IMR-90 (cell line): ENCODE data around the gene OR5B21. TPM values are rescaled to one million over a fixed set of nuclear protein-coding genes. Genes with fewer than 3 reads are reported as not detected.

Source experiments
- ATAC-seq: fragments of 200-7000 bp; cut with Tn5 transposase; 2 replicates; pipeline ENCODE4 v1.9.1; 2020; ENCODE audit warnings: low read depth, mild to moderate bottlenecking, moderate library complexity
- BruUV-seq: library from RNA; stranded (reverse); fragments of 400-500 nt; replicated peaks from 2 replicates; lab custom pipeline; 2021; lab: Mats Ljungman, UMichigan
- CTCF ChIA-PET: fragments of 300-600 bp; formaldehyde crosslinking; extraction: SDS; loops from one replicate; lab custom pipeline; 2021; ENCODE audit warnings: antibody characterized with exemption; lab: Yijun Ruan, JAX
- POLR2A ChIA-PET: fragments of 300-600 bp; sonication (Branson Sonifier 250); formaldehyde crosslinking; loops from one replicate; lab custom pipeline; 2022; ENCODE audit warnings: antibody characterized with exemption; ENCODE audit not compliant: unreplicated experiment; lab: Charles Lee
- DNase-seq: peaks from one replicate; pipeline ENCODE4 v3.0.0; 2013
- H2AFZ ChIP-seq: replicated peaks from 2 replicates; pipeline ENCODE3; 2013; ENCODE audit warnings: low read length, mild to moderate bottlenecking; ENCODE audit not compliant: poor library complexity
- H2AK5ac ChIP-seq: 2 replicates; pipeline ENCODE4 v1.6.1; 2013; ENCODE audit warnings: low read depth, low read length, inconsistent platforms
- H2AK9ac ChIP-seq: replicated peaks from 2 replicates; pipeline ENCODE3; 2013; ENCODE audit warnings: mild to moderate bottlenecking, low read depth, low read length, moderate library complexity; ENCODE audit not compliant: poor library complexity
- H2BK120ac ChIP-seq: 2 replicates; pipeline ENCODE4 v1.6.1; 2013; ENCODE audit warnings: low read depth, low read length, inconsistent platforms
- H2BK15ac ChIP-seq: 3 replicates; pipeline ENCODE4 v1.6.1; 2013; ENCODE audit warnings: low read depth, low read length, inconsistent platforms
- H2BK20ac ChIP-seq: 2 replicates; pipeline ENCODE4 v1.6.1; 2013; ENCODE audit warnings: low read depth, mild to moderate bottlenecking, inconsistent platforms, low read length, moderate library complexity
- H2BK5ac ChIP-seq: 2 replicates; pipeline ENCODE4 v1.6.1; 2013; ENCODE audit warnings: mild to moderate bottlenecking, low read depth, low read length, inconsistent platforms; ENCODE audit not compliant: poor library complexity, severe bottlenecking
- H3K14ac ChIP-seq: replicated peaks from 2 replicates; pipeline ENCODE4 v1.6.1; 2013; ENCODE audit warnings: low read depth, low read length, inconsistent platforms
- H3K18ac ChIP-seq: 2 replicates; pipeline ENCODE4 v1.6.1; 2013; ENCODE audit warnings: low read depth, low read length, control low read depth
- H3K23ac ChIP-seq: 2 replicates; pipeline ENCODE4 v1.6.1; 2013; ENCODE audit warnings: low read depth, low read length, inconsistent platforms
- H3K27ac ChIP-seq: 2 replicates; pipeline ENCODE4 v1.5.1; 2013; ENCODE audit warnings: mild to moderate bottlenecking, control low read depth, low read length; ENCODE audit not compliant: insufficient read depth
- H3K27me3 ChIP-seq: 2 replicates; pipeline ENCODE4 v1.6.1; 2013; ENCODE audit warnings: low read length; ENCODE audit not compliant: control insufficient read depth, insufficient read depth
- H3K36me3 ChIP-seq: 2 replicates; pipeline ENCODE4 v1.6.1; 2013; ENCODE audit warnings: low read length, mixed read lengths; ENCODE audit not compliant: control insufficient read depth, insufficient read depth
- H3K4ac ChIP-seq: 2 replicates; pipeline ENCODE4 v1.6.1; 2013; ENCODE audit warnings: low read depth, low read length, inconsistent platforms
- H3K4me1 ChIP-seq: 2 replicates; pipeline ENCODE4 v1.6.1; 2013; ENCODE audit warnings: low read length, mixed read lengths; ENCODE audit not compliant: control insufficient read depth, insufficient read depth
- H3K4me2 ChIP-seq: 2 replicates; pipeline ENCODE4 v1.6.1; 2013; ENCODE audit warnings: low read depth, mild to moderate bottlenecking, control low read depth, low read length, moderate library complexity
- H3K4me3 ChIP-seq: 2 replicates; pipeline ENCODE4 v1.5.1; 2013; ENCODE audit warnings: low read depth, mild to moderate bottlenecking, control low read depth, low read length, moderate library complexity; ENCODE audit not compliant: insufficient read depth
- H3K56ac ChIP-seq: 2 replicates; pipeline ENCODE4 v1.6.1; 2013; ENCODE audit warnings: low read length, inconsistent platforms; ENCODE audit not compliant: insufficient read depth; ENCODE audit errors: extremely low read depth
- H3K79me1 ChIP-seq, 2 experiments: 2 replicates each; pipeline ENCODE4 v1.6.1; 2013; ENCODE audit warnings: low read length in 2 of 2, inconsistent platforms in 1 of 2, low read depth in 1 of 2
- H3K9ac ChIP-seq: 2 replicates; pipeline ENCODE4 v1.6.1; 2013; ENCODE audit warnings: low read depth, low read length, control low read depth
- H3K9me1 ChIP-seq: 2 replicates; pipeline ENCODE4 v1.6.1; 2013; ENCODE audit warnings: low read length, inconsistent platforms; ENCODE audit not compliant: insufficient read depth
- H3K9me3 ChIP-seq: 2 replicates; pipeline ENCODE4 v1.6.1; 2013; ENCODE audit warnings: low read length; ENCODE audit not compliant: control insufficient read depth, insufficient read depth
- H4K20me1 ChIP-seq: 2 replicates; pipeline ENCODE4 v1.6.1; 2013; ENCODE audit warnings: low read length, inconsistent platforms; ENCODE audit not compliant: insufficient read depth
- H4K5ac ChIP-seq: 2 replicates; pipeline ENCODE4 v1.6.1; 2013; ENCODE audit warnings: mild to moderate bottlenecking, low read depth, low read length, control low read depth
- H4K8ac ChIP-seq, 2 experiments: 2 replicates each; pipeline ENCODE4 v1.6.1; 2013; ENCODE audit warnings: low read depth in 2 of 2, low read length in 2 of 2, control low read depth in 1 of 2, inconsistent platforms in 1 of 2
- H4K91ac ChIP-seq: 2 replicates; pipeline ENCODE4 v1.6.1; 2013; ENCODE audit warnings: low read depth, low read length, inconsistent platforms; ENCODE audit not compliant: insufficient read depth
- MAZ ChIP-seq: IDR thresholded peaks from 2 replicates; pipeline ENCODE4 v1.6.1; 2012; ENCODE audit warnings: low read depth, mild to moderate bottlenecking, low read length, improper control_type of control experiment, moderate library complexity, borderline replicate concordance
- NFE2L2 ChIP-seq: fragments of 150-350 bp; IDR thresholded peaks from 2 replicates; pipeline ENCODE4 v1.6.1; 2016; ENCODE audit warnings: low read depth, mild to moderate bottlenecking, low read length
- RCOR1 ChIP-seq: IDR thresholded peaks from 2 replicates; pipeline ENCODE4 v1.6.1; 2012; ENCODE audit warnings: mild to moderate bottlenecking, low read length, improper control_type of control experiment; ENCODE audit not compliant: insufficient replicate concordance
- WGBS, 2 experiments: methylation state at CpG; one replicate each; pipeline versions ENCODE4 v1.1.5 to v1.1.7; 2013; ENCODE audit warnings: missing lambda C conversion rate in 2 of 2; ENCODE audit not compliant: insufficient read length in 1 of 2; ENCODE audit errors: extremely low coverage in 2 of 2; 5-methylcytosine and 5-hydroxymethylcytosine counted together
- dilution Hi-C: fragments of 300-500 bp; cut with HindIII; formaldehyde crosslinking; loops from one replicate; pipeline ENCODE4 v1.14.3; 2018; ENCODE audit warnings: low sequenced_read_pairs; ENCODE audit not compliant: unreplicated experiment
- in situ Hi-C: fragments of 300-500 bp; cut with MboI; formaldehyde crosslinking; loops from 3 replicates; pipeline ENCODE4 v1.14.3; 2019; ENCODE audit warnings: low sequenced_read_pairs, inconsistent platforms, mixed read lengths
- intact Hi-C: fragments of 100-400 bp; cut with micrococcal nuclease; formaldehyde crosslinking; loops from 2 replicates; pipeline ENCODE4 v1.10.0; 2022
- polyA plus RNA-seq, 3 experiments: library from polyadenylated mRNA; depleted of rRNA; stranded (reverse); fragments of >200 nt; gene quantifications; 2 replicates each; pipeline ENCODE4 v1.2.3, GENCODE V29; 2012; ENCODE audit warnings: low replicate concordance in 1 of 3
- total RNA-seq: library from RNA; depleted of rRNA; stranded (reverse); fragments of >200 nt; gene quantifications from 2 replicates; pipeline ENCODE4 v1.2.3, GENCODE V29; 2012

The OR5B21 gene
- total and polyA plus RNA-seq, 2 of the 4 experiments (the other 2 are of a cell fraction): not detected

DNA sequence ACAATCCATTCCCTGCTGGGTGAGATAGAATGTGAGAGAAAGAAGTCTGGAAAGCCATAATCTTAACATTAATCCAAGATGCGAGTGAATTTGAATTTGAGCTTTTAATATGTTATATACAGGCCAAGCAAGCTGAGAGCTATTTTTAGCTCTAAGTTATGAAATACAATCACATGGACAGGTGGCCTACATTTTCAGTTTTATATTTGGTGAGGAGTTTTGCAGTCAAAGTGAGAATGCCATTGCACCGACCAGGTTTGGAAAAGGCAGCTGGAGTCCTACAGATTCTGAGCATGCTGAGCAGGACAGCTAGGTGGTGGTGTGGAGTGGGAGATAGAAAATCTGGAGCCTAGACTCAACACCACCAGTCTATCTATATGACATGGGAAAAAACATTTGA is 12.0 kb downstream of the OR5B21 start:
- Histone ChIP-seq H4K8ac (peak overlapping the region; percentile 26 to 28), H2BK20ac (peak overlapping the region; percentile 61), H3K9ac (peak overlapping the region; percentile 14; the same call in 1 of the 2 replicates), H3K27me3 (no peaks in the 10 kb centered on the region), H3K79me1 (no peaks in the 10 kb centered on the region), H2BK120ac (peak overlapping the region; percentile 79), H3K4me2 (no peak overlapping the region), H3K23ac (no peak overlapping the region), H2AK5ac (0 out of 2 replicates have a peak overlapping the region, but pooled peaks have one; percentile 23), H3K36me3 (no peaks in the 10 kb centered on the region), H3K27ac (peak overlapping the region; percentile 43; the same call in 1 of the 2 replicates), H3K56ac (peak overlapping the region; percentile 35; the same call in 1 of the 2 replicates), H3K4me1 (peaks cover 14% of the 10 kb centered on the region; the same call in 1 of the 2 replicates), H2AK9ac (no peak overlapping the region), H3K9me1 (no peaks in the 10 kb centered on the region; the same call in 1 of the 2 replicates), H3K4me3 (no peak overlapping the region), H3K9me3 (no peaks in the 10 kb centered on the region), H3K14ac (0 out of 2 replicates have a peak overlapping the region, but pooled peaks have one; percentile 23), H4K5ac (peak overlapping the region; percentile 14; the same call in 1 of the 2 replicates), H4K20me1 (no peaks in the 10 kb centered on the region), H3K18ac (peak overlapping the region; percentile 95; the same call in 1 of the 2 replicates), H4K91ac (peak overlapping the region; percentile 70), H2BK15ac (0 out of 3 replicates have a peak overlapping the region, but pooled peaks have one; percentile 47), H2AFZ (no peak overlapping the region), H2BK5ac (peak overlapping the region; percentile 74), H3K4ac (peak overlapping the region; percentile 31)
- DNase-seq: no peak
- in situ Hi-C loops (no loop called here), intact Hi-C loops (loop anchor here (10.0 kb wide), 1 partner anchor 181 kb away; no protein-coding TSS in a partner anchor), dilution Hi-C loops (no loop called here)
- BruUV-seq: no TSS peak
- no CpG with 5 or more reads among the region's 2 CpGs for WGBS, 2 experiments
- TF ChIP-seq RCOR1 (no peak), NFE2L2 (no peak), MAZ (no peak)
- no peak for ATAC-seq
- ChIA-PET CTCF (interaction anchor here (0.6 to 1.2 kb wide), 3 partner anchors 15 to 210 kb away, joined by 3 read pairs; no protein-coding TSS in a partner anchor), POLR2A (no interaction called here)
